NOMO-1 treated with DMSO at 0.1 percent for 48 hours (cell line): Measurements from ENCODE around the gene FRMPD4.

ENCODE experiments used
- DNase-seq: peaks from one replicate; lab custom pipeline; 2025; ENCODE audit not compliant: unreplicated experiment; lab: John Stamatoyannopoulos, UW

FRMPD4 gene

DNA sequence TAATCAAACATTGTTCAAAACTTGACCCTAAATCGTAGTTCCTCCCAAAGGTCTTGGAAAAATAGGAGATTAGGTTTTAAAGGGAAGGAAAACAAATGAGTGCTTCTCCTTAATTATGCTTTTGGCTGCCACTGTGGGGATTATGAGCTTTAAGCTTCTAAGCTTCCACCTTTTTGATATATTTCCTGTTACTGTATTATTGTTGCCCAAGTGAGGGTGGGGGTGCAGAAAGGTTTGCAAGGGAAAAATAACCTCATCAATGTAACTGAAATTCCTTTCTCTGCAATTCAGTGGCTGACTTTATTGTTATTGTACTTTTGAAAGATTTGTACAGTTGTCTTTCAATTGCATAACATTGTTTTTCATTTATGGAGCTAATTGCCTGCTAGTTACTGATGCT lies 285.1 kb downstream of the FRMPD4 start:
- DNase-seq, result peak; percentile 29

DNA sequence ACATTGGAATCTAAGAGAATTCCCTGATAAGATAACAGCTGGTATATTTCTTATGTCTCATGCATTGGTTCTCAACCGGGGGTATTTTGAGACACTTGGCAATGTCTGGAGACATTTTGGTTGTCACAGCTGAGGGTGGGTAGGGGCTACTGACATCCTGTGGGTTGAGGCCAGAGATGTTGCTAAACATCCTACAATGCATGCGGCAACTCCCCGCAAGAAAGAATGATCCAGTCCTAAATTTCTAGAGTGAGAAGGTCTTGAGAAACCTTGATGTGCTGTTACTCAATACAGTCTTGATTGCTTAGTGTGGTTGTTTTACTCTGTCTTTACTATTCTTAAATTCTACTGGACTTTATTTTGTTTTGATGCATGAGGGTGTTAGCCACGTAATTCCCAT lies 287.2 kb downstream of the FRMPD4 start:
- DNase-seq, result peak; percentile 91

DNA sequence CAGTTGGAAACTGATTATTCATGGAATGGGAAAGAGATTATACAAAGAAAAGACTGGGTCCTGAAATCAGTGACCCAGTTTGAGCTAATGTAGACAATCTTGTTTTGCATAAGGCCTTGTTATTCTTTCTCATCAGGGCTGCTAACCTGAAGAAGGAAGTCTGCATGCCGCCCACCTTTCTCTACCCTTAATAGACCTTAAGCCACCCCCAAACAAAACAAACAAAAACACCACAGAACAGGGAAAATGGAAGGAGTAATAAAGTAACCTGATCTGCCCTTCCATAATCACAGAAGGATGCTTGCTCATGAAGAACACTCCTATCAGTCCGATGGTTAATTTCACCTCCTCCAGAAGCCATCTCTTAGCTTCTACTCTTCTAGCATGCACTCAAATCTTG lies 288.1 kb downstream of the FRMPD4 start:
- DNase-seq, result no peak

DNA sequence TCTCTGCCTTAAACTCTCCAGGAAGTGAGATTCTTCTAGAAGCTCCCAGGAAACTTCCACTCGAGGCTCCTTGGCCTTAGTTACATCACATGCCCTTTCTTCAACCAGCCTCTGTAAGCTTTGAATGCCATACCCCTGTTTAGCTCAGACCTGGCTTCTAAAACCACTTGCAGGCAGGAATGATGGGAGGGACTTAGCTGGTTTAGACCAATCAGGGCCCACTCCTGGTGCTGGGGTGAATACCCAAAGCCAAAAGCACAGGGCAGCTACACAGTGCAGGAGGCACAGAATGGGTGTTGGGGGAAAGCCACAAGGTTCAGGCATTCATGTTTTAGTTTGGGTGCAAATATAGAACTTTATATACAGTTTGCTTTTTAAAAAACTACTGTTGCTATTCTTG lies 296.2 kb downstream of the FRMPD4 start:
- DNase-seq, result no peak

DNA sequence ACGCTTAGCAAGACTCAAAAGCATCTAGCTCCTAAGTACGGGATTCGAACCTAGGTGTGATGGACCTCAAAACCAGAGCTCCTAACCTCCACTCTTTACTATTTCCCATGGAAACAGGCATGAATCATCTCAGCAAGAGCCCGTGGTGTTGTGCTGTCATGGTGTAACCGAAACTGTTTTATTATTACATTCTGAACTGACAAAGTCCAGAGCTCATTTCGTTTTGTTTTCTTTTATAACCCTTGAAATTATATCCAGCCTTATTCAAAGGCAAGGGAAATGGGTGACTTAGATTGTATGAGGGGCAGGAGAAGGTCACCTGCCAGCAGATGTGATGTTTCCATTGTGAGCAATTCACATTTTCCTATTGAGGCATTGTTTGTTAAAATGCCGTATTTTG lies 301.1 kb downstream of the FRMPD4 start:
- no peak for DNase-seq

DNA sequence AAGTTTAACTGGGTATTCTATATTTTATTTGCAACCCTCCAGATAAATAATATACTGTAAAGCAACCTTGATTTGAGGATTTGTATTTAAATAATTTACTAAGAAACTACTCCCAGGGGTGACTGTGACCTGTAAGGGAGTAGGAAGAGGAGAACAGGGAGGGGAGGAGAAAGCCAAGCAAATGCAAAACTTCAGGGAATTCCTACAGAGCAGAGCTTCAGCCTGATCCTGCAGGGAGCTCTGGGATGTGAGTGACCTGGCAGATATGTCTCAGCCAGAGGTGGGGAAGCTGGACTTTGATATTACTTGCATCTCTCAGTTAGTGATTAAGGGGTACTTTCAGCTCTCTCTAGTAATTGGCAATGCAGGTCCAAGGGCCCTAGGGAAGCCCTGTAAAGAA lies 302.0 kb downstream of the FRMPD4 start:
- no peak for DNase-seq

DNA sequence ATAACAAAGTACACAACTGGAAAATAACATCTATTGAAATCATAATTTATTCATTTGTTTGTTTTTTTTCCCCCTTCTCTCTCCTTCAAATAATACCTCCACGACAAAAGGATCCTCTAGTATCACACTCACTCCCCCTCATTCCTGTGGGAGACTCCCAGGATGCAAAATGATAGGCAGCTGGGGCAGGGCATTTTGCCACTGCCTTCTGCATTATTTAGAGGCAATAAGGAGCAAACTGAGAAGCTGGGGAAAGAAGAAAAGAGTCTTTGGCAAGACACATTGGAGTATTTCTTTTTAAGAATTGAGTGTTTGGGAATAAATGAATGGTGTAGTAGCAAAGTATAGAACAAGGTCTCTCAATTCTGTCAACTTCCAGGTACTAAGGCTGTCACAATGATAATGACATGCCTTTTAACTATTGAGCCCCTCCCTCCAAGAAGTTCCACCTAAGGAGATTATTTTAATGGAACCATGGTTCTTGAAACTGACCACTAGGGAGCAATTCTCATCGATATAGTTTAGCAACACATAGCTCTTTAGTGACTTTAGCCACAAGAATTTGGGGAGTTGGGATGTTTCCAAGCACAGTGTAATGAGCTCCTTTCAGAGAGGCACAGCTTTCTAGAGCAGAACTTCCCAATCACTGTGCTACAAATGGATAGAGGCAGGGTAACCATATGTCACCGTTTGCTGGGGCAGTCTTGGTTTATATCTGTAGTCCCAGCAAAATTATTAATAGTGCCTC lies 303.3 kb downstream of the FRMPD4 start:
- DNase-seq, result no peak

DNA sequence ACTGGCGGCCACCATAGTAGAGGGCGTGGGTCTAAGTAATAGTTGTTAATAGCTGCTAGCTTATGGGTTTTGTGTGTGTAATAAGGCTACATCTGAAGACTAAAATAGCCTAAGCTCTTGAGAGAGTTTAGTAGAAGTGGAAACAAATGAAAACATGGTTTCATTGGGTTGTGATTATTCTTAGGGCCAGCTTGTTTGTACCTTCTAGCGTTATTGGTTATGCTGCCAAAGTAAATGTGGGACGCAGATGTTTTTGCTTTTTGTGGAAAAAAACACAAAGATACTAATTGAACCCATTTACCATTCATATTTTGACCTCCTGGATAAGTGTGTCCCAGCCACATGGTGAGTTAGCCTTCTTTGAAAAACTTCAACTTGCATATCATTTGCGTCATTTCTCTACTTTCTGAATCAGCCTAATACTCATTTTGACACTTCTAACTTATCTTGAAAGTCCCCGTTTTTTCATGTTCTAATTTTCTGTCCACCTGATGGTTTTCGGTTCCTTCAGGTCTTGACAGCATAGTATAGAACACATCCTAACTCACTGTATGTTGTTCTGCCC lies 305.3 kb downstream of the FRMPD4 start:
- DNase-seq, result no peak

DNA sequence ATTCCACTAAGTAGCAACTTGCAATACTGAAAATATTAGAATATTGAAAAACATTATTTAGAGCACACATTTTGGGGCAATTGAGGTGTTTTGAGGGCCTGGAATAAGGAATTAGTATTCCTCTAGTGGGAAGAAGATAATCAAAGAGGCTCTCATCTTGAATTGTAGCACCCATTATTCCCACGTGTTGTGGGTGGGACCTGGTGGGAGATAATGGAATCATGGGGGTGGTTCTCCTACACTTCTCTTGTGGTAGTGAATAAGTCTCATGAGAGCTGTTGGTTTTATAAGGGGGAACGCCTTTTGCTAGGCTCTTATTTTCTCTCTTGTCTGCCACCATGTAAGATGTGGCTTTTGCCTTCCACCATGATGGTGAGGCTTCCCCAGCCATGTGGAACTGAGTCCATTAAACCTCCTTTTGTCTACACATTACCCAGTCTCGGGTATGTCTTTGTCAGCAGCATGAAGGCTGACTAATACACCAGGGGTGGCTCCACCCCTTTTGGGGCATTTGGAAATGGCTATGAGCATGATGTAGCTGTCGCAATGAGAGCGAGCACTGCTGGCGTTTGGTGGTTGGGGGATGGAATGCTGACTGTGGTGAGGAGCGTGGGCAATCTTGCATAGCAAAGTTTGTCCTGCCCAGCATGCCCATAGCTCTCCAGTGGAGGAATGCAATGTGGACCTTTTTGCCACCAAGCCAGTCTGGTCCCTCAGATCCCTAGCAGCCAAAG lies 308.2 kb downstream of the FRMPD4 start:
- peak; percentile 68 for DNase-seq

DNA sequence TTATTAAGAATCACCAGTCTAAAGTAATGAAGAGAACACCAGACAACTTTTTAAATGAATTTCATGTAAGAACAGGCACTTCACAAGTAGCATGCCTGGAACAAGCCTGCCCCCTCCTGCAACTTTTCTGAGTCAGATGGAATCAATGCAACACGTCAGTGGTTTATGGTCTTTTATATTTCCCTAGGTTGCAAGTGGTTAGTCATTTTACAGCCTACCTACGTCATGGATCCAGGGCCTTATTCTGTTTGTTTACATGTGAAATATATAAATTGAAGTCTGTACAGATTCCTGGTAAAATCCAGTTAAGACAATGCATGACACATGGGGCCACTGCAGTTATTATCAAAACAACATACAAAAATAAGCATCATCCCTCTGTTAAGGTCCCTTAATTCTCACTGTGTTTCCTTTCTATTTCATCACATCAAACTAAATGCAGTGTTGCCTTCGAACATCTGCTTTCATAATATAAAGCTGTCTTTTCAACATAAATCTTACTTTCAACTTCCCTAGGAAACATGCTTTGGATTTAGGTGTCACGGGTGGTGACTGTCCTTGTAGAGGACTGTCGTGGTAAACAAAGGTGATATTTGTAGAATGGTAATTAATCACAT lies 309.3 kb downstream of the FRMPD4 start:
- peak; percentile 87 for DNase-seq

DNA sequence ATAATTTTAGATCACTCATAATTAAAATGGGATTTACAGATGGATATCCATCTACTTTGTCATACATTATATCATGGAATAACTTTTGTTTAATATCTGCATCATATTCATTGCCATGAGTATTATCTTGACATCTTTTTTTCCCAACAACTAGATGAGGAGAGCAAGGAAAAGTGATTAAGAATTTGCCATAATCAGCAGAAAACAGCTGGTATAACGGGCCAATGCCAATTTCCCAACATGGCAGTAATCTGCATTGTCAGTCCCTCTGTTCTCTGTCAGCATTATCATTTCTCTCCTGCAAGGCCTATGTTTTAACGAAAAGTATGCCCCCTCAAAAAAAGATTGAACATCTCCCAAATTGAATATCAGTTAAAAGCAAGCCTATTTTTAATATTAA lies 314.0 kb downstream of the FRMPD4 start:
- no peak for DNase-seq

DNA sequence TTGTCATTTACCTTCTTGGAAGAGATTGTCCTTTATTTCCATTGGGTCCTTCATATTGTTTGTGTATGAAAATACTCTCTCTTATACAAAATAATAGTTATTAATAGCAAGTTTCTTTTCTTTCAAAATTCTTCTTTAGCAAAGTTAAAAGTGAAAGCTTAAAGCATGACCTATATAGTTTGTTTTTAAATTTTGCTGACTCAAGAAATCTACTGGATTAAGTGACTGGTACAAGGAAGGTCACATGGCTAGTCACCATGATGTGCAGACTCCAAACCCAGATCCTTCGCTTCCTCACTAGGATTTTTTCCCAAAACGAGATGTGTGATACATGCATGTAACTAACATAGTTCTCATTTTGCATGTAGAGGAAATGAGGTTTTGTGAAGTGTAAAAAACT lies 322.7 kb downstream of the FRMPD4 start:
- DNase-seq, result no peak

DNA sequence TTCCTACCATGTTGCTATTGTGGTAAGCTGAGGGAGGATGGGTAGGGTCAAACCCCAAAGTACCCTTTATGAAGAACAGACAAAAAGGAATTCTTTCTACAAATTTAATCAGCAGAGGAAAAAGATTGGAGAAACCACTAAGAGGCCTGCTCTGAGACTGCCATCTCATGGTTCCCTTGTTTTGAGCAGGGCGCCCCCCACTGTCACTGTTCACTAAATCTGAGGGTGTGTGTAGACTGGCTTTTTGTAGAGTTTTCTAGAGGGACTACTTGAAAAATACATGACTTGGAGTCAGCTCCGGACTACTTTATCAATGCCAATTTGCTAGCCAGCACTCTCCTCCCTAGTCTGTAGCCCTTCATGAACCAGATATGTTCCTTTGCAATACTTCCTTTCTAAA lies 324.8 kb downstream of the FRMPD4 start:
- no peak for DNase-seq

DNA sequence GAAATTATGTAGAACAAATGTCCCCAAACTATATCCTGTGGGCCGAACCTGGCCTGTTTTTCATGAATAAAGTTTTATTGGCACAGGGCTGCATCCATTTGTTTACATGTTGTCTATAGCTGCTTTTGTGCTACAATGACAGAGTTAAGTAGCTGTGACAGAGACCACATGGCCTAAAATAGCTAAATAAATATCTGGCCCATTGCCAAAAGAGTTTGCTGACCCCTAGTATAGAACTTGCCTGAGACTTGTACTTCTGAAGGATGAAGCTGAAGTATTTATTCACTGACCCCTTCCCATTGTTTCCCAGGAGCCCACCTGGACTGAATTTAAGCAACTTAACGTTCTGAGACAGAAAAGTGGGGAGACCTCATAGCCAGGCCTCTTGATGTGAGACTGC lies 325.6 kb downstream of the FRMPD4 start:
- no peak for DNase-seq

DNA sequence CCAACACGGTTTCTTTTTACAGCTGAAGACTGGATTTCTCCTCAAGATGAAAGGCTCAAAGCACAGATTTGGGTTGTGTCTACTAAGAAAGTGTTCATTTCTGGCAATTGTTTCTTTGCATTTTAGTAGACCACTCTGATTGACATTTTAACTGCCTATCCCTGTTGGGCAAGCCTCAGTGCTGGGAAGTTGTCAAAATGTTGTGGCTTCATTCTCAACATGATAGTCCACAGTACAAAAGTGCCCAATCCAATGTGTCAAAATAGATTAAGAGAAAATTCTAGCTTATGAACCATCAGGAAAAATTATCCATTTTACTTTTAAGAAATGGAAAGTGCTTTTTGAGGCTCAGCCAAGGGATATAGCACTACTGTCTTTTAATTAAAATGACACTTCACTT lies 329.0 kb downstream of the FRMPD4 start:
- peak; percentile 27 for DNase-seq

DNA sequence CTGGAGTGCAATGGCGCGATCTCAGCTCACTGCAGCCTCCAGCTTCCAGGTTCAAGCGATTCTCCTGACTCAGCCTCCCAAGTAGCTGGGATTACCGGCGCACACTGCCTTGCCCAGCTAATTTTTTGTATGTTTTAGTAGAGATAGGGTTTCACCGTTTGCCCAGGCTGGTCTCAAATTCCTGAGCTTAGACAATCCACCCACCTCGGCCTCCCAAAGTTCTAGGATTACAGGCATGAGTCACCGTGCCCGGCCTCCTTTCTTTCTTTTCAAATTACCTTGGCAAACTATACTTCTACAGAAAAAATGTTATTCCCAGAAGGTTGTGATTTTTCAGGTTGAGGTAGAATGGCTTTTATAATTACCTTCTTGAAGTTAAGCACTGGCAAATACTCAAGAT lies 331.0 kb downstream of the FRMPD4 start:
- DNase-seq, result no peak

DNA sequence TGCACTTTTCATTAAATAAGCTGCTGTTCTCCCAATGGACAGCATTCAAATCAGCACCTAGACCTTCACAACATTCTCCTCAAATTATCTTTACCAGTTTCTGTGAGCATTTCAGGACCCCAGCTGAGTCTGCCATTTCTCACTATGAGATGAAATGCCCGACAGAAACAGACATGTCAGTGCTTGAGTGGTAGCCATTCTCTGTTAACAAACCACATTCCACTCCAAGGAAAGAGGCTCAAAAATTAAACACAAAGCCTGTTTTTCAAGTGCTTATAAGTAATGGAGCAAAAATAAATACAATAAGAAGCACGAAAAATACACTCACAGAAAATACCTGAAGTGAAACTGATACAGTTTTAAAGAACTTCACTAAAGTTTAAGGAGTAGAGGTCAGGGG lies 332.8 kb downstream of the FRMPD4 start:
- no peak for DNase-seq

DNA sequence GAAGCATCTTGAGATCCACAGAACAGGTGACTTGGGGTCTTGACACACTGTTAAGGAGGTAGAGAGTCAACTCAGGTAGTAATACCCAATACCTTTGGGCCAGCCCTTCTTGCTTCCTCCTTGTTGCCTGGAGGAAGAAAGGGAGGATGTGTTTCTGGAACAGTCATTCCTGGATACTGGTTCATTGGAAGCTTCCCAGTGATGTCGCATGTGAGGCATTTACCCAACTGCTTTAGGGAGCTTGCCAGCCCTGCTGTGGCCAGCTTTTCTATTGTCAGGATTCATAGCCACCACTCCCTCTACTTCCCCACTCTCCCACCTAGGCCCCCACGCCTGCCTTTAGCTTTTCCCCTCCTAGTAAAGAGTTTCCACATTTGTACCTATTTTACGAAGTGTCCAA lies 342.7 kb downstream of the FRMPD4 start:
- no peak for DNase-seq

DNA sequence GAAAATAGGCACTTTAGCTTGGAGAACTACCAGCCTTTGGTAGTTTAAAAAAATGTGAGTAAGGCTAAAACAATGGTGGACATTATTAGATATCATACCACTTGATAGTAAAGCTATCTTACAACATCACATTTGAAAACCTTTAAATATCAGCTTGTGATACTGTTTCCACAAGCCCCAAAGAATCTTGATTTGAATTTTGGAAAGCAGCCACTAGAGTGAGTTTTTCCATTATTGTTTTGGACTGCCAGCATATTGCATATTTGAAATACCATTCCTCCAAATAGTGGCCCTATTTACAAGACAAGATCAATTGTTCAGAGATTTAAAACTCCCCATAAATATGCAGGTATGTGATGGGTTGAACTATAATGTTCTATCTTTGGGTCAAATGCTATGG lies 349.9 kb downstream of the FRMPD4 start:
- no peak for DNase-seq

DNA sequence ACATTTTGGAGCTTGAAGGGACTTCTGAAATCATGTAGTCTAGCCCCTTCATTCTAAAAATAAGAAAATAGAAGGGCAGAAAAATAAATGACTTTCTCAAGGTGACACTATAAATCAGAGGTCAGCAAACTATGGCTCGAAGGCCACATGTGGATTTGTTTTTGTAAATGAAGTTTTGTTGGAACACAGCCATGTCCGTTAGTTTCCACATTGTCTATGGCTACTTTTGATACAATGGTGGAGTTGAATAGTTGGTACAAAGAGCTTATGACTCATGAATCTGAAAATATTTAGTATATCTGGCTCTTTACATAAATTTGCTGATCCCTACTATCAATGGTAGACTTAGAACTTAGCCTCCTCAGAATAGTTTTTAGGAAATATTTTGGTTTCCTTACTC lies 350.5 kb downstream of the FRMPD4 start:
- no peak for DNase-seq

DNA sequence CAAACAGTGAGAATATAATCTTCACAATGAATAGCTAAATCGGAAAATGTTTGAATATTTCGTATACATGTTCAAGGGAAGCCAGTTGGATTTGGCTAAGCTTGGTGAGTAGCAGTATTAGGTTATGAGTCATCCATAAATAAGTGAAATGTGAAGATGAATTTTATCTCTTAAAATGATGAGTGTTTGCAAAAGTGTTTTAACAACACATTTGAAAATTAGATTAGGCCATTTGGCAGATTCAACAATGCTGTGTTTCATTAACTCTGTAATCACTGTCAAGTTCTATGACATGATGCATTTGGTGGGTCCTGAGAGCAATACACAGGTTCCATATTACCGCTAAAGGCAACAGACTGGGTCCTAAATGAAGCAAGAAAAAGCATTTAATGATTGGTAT lies 351.1 kb downstream of the FRMPD4 start:
- DNase-seq, result no peak
